NCI-H2171 (cell line): ENCODE measurements around the gene GMPPA.

Experiments used
- DNase-seq: peaks from one replicate; lab custom pipeline; 2025; lab: John Stamatoyannopoulos, UW

Gene GMPPA

DNA sequence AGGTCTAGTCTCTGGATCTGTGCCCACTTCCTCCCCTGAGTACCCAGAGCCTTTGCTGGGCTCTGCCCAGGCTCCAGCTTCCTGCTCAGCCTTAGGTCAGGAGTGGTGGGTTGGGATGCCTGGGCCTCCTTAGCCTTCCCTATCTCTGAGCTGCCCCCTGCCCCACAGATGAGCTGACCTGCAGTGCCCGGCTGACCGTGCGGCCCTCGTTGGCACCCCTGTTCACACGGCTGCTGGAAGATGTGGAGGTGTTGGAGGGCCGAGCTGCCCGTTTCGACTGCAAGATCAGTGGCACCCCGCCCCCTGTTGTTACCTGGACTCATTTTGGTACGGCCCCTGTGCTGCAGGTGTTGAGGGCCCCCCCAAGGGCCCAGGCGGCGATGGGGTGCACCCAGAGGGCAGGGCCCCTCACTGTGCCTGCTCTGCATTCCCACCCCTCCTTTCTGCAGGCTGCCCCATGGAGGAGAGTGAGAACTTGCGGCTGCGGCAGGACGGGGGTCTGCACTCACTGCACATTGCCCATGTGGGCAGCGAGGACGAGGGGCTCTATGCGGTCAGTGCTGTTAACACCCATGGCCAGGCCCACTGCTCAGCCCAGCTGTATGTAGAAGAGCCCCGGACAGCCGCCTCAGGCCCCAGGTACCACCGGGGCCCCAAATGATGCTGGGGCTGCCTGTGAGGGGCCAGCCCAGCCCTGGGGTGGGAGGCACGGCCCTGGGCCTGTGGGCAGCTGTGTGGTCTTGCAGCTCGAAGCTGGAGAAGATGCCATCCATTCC, 30.1 kb upstream of the GMPPA start:
- no peak for DNase-seq

DNA sequence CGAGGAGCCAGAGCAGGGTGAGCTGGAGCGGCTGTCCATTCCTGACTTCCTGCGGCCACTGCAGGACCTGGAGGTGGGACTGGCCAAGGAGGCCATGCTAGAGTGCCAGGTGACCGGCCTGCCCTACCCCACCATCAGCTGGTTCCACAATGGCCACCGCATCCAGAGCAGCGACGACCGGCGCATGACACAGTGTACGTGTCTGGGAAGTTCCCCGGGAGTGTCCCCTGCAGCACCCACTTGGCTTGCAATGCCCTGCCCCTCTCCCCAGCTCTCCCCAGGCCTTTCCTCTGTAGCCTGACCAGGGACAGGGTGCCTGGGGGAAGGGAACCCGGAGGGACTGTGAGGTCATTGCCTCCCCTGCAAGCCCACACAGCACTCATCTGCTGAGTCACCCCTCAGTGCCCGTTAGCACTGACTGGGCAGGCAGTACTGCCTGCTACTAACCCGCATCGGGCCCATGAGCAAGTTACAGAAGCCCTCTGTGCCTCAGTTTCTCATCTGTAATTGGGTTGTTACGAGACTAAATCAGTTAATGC, 29.4 kb upstream of the GMPPA start:
- no peak for DNase-seq

DNA sequence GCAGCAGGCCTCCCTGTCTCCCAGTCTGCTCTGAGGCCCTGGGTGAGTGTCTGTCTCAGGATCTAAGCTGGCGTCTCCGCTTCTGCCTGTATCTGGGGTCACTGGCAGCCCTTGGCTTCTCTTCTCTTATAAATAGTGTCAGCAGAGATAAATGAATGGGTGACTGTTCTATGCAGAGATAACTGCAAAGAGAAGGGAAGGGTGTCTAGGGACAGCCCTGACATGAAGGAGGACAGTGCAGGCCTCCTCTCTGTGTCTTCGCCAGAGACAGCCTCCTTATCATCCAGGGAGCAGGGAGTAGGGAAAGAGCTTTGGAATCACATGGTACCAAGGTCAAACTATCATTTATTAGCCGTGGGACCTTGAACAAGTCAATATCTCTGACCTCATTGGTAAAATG, 28.3 kb upstream of the GMPPA start:
- DNase-seq = no peak

DNA sequence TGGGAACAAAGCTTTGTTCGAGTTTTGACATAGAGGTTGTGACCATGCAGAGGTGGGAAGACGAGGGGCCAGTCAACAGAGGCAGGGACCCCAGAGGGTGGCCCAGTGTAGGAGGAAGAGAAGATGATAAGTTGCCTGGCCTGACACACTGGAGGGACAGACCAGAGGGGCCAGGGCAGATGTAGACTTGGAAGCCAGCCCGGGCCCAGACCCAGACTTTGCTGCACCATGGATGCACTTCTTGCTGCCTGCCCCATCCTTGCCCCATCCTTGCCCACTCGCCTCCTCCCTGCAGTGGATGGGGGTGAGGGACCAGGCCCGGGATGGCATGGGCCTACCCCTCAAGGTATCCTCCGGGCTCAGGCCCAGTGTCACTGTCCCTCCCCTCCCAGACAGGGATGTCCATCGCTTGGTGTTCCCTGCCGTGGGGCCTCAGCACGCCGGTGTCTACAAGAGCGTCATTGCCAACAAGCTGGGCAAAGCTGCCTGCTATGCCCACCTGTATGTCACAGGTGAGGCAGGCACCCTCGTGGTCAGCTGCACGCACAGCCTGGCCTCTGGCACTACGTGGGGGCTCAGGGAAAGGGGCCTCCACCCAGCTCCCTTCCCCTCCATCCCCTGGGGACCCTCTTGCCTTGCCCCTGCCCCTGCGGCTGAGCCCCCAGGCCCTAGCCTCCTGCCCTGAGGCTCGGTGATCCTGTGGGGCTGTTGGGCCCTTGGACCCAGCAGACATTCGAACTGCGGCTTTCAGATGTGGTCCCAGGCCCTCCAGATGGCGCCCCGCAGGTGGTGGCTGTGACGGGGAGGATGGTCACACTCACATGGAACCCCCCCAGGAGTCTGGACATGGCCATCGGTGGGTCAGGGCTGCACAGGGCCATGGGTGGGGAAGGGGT, 27.0 kb upstream of the GMPPA start:
- no peak for DNase-seq

DNA sequence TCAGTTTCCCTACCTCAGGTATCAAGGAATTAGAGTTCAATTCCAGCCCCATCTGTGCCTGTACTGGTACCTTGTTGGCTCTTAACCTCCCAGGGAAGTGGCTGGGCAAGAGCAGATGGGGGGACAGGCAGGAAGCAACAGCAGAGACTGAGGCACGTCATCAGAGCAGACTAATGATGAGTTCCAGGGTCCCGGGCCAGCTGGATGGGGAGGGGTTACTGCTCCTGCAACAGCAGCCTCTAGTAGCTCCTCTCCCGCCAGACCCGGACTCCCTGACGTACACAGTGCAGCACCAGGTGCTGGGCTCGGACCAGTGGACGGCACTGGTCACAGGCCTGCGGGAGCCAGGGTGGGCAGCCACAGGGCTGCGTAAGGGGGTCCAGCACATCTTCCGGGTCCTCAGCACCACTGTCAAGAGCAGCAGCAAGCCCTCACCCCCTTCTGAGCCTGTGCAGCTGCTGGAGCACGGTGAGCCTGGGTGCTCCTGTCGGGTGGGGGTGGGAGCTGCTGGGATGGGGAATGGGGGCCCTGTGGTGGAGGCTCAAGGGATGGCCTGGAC, 26.0 kb upstream of the GMPPA start:
- DNase-seq = no peak

DNA sequence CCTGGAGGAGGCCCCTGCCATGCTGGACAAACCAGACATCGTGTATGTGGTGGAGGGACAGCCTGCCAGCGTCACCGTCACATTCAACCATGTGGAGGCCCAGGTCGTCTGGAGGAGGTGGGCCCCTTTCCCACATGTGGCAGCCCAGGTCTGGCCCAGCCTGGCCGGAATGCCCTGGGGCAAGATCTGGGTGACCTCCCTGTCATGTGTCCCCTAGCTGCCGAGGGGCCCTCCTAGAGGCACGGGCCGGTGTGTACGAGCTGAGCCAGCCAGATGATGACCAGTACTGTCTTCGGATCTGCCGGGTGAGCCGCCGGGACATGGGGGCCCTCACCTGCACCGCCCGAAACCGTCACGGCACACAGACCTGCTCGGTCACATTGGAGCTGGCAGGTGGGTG, 25.2 kb upstream of the GMPPA start:
- no peak for DNase-seq

DNA sequence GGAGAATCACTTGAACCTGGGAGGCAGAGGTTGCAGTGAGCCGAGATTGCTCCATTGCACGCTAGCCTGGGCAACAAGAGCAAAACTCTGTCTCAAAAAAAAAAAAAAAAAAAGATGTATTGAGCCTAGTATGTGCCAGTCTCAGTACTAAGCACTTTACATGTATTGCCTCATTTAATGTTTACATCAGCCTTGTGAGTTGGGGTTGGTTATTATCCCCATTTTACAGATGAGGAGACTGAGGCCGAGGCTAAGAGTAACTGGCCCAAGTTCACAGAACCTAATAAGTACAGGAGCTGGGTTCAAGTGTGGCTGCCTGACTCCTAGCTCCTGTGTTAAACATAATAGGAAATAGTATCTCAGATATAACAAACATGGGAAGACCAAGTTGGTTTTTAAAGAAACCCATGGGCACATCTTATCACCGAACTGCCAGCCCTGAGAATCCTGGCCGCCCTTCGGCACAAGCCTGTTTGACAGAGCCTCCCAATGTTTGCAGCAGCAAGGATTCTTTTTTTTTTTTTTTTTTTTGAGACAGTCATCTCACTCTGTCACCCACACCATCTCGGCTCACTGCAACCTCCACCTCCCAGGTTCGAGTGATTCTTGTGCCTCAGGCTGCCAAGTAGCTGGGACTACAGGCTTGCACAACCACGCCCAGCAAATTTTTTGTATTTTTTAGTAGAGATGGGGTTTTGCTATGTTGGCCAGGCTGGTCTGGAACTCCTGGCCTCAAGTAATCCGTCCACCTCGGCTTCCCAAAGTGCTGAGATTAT, 24.2 kb upstream of the GMPPA start:
- no peak for DNase-seq

DNA sequence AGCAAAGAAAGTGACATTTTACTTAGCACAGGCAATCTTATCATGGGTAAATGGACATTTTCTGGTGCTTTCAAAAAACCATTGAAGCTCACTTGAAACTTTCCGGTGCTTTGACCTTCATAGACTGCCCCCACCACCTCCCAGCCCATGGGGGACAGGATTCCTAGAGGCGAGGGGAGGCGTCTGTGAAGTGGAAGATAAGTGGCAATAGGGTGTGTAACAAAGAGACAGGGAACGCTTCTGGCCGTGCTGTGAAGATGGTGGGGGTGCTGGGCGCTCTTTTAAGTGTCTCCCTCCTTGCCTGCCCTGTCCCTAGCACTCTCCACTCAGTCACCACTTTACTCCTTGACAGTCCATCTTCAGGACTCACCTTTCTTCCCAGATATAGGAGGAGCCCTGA, 23.4 kb upstream of the GMPPA start:
- DNase-seq = no peak

DNA sequence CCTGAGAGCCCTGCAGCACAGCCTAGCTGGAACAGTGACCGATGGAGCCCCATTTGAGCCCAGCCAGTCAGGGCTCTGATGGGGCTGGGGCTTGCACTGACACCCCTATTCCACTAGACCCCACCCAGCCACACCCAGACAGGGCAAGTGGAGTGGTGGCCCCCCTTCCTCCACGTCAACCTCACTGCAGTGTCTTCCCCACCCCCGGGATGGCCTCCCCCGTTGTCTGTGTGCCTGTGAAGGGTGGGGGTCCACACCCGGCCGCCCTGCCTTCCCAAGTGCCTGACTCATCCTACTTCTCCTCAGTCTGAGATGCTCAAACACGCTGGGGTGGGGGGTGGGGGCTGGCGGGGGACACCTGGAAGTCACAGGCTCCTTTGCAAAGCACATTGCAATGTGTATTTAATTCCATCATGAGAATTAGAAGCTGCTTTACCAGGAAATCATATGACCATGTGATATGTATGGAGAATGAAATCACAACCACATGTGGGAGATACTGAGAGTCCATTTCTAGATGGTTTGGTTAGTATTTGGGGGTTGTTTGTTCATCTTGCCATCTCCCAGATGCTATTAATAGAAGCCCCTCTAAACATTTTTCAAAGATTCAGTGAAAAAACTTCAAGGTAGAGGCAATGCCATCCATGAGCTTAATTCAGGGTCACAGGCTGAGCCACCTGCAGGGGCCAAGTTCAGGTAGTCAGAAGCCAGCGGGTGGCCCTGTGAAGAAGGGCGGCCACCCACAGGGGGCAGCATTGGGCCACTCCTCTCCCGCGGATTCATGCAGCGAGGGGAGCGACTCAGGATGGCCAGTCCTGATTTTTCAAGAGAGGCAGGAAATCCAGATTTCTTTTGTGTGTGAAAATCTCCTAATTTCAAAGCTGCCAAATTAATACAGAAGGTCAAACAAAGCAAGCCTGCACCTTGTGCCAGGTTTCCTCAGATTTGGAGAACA, 22.7 kb upstream of the GMPPA start:
- no peak for DNase-seq

DNA sequence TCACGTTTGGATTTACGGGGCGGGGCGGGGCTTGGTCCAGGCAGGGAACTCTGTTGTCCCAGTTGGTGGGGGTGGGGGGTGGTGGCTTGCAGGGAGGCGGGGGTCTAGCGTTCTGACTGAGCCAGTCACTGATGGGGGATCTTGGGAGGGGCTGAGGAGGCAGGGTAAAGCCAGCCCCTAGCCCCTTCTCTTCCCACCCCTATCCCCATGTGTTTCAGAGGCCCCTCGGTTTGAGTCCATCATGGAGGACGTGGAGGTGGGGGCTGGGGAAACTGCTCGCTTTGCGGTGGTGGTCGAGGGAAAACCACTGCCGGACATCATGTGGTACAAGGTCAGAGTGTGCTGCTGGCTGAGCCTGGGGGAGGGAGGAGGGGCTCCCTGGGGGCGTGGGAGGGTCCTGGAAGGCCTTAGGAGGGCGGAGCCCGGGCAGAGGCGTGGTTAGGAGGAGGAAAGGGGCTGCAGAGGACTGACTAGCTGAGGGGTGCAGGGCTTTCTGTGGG, 22.0 kb upstream of the GMPPA start:
- no peak for DNase-seq

DNA sequence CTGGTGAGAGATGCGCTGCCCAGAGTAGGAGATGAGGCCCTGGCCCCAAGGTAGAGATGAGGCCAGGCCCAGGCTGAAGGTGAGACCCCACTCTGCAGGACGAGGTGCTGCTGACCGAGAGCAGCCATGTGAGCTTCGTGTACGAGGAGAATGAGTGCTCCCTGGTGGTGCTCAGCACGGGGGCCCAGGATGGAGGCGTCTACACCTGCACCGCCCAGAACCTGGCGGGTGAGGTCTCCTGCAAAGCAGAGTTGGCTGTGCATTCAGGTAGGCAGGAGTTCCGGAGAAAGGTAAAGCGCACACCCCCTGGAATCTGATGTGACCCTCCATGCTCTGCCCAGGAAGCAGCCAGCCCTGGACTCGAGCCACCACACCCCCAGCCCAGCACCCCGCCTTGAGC, 21.5 kb upstream of the GMPPA start:
- DNase-seq = no peak

DNA sequence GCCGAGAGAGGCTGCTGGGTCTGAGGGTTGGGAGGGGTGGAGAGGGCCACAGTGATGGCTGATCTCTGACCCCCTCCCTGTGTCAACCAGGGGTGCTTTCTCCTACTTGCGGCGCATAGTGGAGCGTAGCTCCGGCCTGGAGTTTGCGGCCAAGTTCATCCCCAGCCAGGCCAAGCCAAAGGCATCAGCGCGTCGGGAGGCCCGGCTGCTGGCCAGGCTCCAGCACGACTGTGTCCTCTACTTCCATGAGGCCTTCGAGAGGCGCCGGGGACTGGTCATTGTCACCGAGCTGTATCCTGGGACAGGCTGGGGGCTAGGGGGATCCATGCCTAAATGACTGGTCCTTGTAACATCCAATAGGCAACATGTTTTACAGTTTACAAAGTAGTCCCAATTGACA, 20.9 kb upstream of the GMPPA start:
- no peak for DNase-seq

DNA sequence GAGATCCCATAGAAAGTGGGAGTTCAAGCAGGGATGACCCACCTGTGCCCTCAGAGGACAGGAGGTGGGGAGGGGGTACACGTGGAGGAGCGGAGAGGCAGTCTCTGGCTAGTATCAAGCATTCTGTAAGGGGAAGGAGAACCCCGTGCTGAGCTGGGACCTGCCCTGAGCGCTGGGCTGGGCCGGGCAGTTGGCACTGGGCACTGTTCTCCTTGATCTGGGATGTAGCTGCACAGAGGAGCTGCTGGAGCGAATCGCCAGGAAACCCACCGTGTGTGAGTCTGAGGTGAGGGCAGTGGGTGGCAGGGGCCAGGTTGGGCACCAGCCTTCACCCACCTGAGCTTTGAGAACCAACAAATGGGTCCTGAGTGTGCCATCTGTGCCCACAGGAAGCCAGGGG, 19.8 kb upstream of the GMPPA start:
- DNase-seq = no peak

DNA sequence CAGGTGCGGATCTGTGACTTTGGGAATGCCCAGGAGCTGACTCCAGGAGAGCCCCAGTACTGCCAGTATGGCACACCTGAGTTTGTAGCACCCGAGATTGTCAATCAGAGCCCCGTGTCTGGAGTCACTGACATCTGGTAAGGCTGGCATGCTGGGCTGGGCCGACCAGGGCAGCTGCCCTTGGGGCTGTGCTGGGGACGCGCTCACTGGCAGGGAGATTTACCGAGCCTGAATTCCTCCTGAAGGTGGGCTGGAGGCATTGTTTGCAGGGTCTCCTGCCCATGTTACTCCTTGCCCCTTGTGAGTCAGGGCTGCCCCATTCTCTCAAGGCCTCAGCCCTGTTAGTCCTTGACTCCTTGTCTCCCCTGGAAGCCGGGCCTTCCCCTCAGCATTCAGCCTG, 18.7 kb upstream of the GMPPA start:
- DNase-seq = no peak

DNA sequence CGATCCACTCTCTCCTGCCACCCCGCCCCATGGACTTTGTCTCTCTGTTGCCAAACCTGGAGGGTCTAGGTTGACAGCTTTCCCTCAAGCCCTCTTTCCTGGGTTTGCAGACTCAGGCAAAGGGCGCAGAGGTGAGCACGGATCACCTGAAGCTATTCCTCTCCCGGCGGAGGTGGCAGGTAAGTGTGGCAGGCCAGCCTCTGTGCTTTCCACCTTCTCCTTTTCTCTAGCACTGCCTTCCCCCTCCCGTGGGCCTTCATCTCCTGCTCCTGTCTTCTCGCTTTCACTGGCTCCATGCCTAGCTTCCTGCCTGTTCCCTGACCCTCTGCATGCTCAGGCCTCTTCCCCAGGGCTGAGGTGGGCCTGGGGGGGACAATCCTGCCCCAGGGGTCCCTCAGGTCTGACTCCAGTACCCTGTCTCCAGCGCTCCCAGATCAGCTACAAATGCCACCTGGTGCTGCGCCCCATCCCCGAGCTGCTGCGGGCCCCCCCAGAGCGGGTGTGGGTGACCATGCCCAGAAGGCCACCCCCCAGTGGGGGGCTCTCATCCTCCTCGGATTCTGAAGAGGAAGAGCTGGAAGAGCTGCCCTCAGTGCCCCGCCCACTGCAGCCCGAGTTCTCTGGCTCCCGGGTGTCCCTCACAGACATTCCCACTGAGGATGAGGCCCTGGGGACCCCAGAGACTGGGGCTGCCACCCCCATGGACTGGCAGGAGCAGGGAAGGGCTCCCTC, 15.9 kb upstream of the GMPPA start:
- no peak for DNase-seq

DNA sequence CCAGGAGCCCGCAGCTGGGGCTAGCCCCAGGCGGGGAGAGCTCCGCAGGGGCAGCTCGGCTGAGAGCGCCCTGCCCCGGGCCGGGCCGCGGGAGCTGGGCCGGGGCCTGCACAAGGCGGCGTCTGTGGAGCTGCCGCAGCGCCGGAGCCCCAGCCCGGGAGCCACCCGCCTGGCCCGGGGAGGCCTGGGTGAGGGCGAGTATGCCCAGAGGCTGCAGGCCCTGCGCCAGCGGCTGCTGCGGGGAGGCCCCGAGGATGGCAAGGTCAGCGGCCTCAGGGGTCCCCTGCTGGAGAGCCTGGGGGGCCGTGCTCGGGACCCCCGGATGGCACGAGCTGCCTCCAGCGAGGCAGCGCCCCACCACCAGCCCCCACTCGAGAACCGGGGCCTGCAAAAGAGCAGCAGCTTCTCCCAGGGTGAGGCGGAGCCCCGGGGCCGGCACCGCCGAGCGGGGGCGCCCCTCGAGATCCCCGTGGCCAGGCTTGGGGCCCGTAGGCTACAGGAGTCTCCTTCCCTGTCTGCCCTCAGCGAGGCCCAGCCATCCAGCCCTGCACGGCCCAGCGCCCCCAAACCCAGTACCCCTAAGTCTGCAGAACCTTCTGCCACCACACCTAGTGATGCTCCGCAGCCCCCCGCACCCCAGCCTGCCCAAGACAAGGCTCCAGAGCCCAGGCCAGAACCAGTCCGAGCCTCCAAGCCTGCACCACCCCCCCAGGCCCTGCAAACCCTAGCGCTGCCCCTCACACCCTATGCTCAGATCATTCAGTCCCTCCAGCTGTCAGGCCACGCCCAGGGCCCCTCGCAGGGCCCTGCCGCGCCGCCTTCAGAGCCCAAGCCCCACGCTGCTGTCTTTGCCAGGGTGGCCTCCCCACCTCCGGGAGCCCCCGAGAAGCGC, 15.0 kb upstream of the GMPPA start:
- DNase-seq = no peak

DNA sequence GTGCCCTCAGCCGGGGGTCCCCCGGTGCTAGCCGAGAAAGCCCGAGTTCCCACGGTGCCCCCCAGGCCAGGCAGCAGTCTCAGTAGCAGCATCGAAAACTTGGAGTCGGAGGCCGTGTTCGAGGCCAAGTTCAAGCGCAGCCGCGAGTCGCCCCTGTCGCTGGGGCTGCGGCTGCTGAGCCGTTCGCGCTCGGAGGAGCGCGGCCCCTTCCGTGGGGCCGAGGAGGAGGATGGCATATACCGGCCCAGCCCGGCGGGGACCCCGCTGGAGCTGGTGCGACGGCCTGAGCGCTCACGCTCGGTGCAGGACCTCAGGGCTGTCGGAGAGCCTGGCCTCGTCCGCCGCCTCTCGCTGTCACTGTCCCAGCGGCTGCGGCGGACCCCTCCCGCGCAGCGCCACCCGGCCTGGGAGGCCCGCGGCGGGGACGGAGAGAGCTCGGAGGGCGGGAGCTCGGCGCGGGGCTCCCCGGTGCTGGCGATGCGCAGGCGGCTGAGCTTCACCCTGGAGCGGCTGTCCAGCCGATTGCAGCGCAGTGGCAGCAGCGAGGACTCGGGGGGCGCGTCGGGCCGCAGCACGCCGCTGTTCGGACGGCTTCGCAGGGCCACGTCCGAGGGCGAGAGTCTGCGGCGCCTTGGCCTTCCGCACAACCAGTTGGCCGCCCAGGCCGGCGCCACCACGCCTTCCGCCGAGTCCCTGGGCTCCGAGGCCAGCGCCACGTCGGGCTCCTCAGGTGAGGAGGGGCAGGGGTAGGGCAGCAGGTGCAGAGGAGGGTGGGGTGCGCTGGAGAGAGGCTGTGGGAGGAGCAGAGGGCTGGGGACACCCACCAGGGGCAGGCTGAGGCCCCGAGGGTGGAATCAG, 14.1 kb upstream of the GMPPA start:
- no peak for DNase-seq

DNA sequence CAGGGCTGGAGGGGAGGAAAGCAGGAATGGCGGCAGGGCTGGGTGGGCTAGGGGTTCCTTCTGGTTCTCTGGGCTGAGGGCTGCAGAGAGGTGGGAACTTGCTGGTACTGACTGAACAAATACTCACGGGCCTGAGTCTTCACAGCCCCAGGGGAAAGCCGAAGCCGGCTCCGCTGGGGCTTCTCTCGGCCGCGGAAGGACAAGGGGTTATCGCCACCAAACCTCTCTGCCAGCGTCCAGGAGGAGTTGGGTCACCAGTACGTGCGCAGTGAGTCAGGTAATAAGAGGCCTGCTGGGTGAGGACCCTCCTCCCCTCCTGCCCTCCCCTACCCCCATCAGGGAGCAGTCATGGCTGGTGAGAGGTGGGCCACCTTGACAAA, 13.5 kb upstream of the GMPPA start:
- no peak for DNase-seq
